Measurements from ENCODE around the gene HRC. TPM values are rescaled to one million over a fixed set of nuclear protein-coding genes. Genes with fewer than 3 reads are reported as not detected.

Gene HRC
- total RNA-seq, 1 experiment from 2014 or later = 0.13 TPM

DNA sequence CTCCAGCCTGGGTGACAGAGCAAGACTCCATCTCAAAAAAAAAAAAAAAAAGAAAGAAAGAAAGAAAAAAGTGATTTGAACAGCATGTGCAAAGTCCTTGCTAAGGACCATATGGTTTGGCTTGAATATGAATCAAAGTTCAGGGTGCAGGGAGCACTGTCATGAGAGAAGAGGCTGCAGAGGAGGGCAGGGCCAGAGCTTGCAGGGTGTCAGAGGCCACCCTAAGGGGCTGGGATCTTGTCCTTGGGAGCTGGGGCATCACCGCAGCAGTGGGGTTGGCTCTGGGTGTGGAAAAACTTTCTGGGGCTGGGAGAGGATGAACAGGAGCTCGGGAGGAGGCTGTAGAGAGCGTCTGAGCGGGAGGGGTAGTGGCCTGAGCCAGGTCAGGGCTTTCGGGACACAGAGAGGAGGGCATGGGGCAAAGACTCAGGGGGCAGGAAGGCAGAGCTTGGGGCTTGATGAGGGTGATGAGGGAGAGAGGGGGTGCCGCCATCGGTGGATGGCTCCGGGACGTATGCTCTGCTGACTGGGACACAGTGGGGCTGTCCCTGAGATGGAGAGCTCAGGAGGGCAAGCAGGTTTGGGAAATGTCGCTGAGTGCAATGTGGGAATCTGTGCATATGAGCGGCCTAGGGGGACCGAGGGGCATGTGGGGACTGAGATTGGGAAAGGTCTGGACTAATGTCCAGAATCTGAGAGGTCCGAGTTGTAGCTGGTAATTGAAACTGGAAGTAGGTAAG is 5.4 kb upstream of the HRC start:
- Histone ChIP-seq H3K27ac (ENCODE audit: low read length) (no peak overlapping the region), H3K4me1 (ENCODE audit: control insufficient read depth, insufficient read depth, low read length) (peaks cover 4% of the 10 kb centered on the region; the same call in 1 of the 2 replicates), H3K9me3 (ENCODE audit: control insufficient read depth, insufficient read depth, low read depth, low read length) (no peaks in the 10 kb centered on the region), H3K36me3 (ENCODE audit: control insufficient read depth, insufficient read depth, low read length) (no peaks in the 10 kb centered on the region), H3K4me3 (ENCODE audit: low read depth in 2 of 2, low read length in 2 of 2) (no peak overlapping the region), H3K27me3 (ENCODE audit: control insufficient read depth, insufficient read depth, low read length) (no peaks in the 10 kb centered on the region)
- no peak for DNase-seq (ENCODE audit: low read depth, low spot score)
- no peak for ATAC-seq
- ChIA-PET CTCF (interaction anchor here (0.6 kb wide), 1 partner anchor 42 kb away, joined by 4 read pairs; no protein-coding TSS in a partner anchor), POLR2A (no interaction called here)
- in situ Hi-C loops (cut with HindIII; ENCODE audit: low pct_unique_long_range_greater_than_20kb, low sequenced_read_pairs) = no loop called here
- TF ChIP-seq TCF7L2 (IDR thresholded peaks at IDR 0.05; ENCODE audit: low read depth, low read length) (no peak), SIN3A (IDR thresholded peaks at IDR 0.05; ENCODE audit: borderline replicate concordance, insufficient read depth, low read depth, low read length) (no peak), CTCF (IDR thresholded peaks at IDR 0.05) (no peak), POLR2AphosphoS5 (IDR thresholded peaks at IDR 0.05; ENCODE audit: low read depth, low read length) (no peak), REST (IDR thresholded peaks at IDR 0.05; ENCODE audit: insufficient read depth in 1 of 2, low read depth in 2 of 2, low read length in 1 of 2) (no peak)
- TSS peak; percentile 60 for BruUV-seq (replicated peaks)
- intact Hi-C loops (cut with micrococcal nuclease; ENCODE audit: unreplicated experiment) = no loop called here

- no peaks in the 10 kb centered on the region for H3K9me3 ChIP-seq (ENCODE audit: control insufficient read depth, insufficient read depth, low read depth, low read length)
- H3K36me3 ChIP-seq (ENCODE audit: control insufficient read depth, insufficient read depth, low read length) = no peaks in the 10 kb centered on the region
- ChIA-PET POLR2A (no interaction called here), CTCF (no interaction called here)
- peaks cover 4% of the 10 kb centered on the region; the same call in 1 of the 2 replicates for H3K4me1 ChIP-seq (ENCODE audit: control insufficient read depth, insufficient read depth, low read length)
- intact Hi-C loops (cut with micrococcal nuclease; ENCODE audit: unreplicated experiment) = no loop called here
- TF ChIP-seq TCF7L2 (IDR thresholded peaks at IDR 0.05; ENCODE audit: low read depth, low read length) (no peak), POLR2AphosphoS5 (IDR thresholded peaks at IDR 0.05; ENCODE audit: low read depth, low read length) (peak; percentile 41; the same call in 1 of the 2 replicates)
- no peak for DNase-seq (ENCODE audit: low read depth, low spot score)
- no peaks in the 10 kb centered on the region for H3K27me3 ChIP-seq (ENCODE audit: control insufficient read depth, insufficient read depth, low read length)
- peak; percentile 96 for ATAC-seq
- BruUV-seq (replicated peaks) = no TSS peak
- H3K4me3 ChIP-seq (ENCODE audit: low read depth in 2 of 2, low read length in 2 of 2) = peak within 1 kb of the TSS; percentile 74
- peak within 1 kb of the TSS; percentile 70 for H3K27ac ChIP-seq (ENCODE audit: low read length)
- in situ Hi-C loops (cut with HindIII; ENCODE audit: low pct_unique_long_range_greater_than_20kb, low sequenced_read_pairs) = no loop called here
Measured at GRCh38 chr19:49157445-49158224, 2.4 kb upstream of the HRC start, which contains the start of gene TRPM4. TRPM4 (plus strand) TSS chr19:49157792; CDS start chr19:49157867, 75 bp downstream.
